ENCODE data around the gene MARK2. TPM values are rescaled to one million over a fixed set of nuclear protein-coding genes. Genes with fewer than 3 reads are reported as not detected.

MARK2 gene
- total and polyA plus RNA-seq, 10 of the 15 experiments (the other 5 are each of a cell fraction or from before 2014, with no cell fraction given): 0.19 to 29.5 (median 13.2) TPM

DNA sequence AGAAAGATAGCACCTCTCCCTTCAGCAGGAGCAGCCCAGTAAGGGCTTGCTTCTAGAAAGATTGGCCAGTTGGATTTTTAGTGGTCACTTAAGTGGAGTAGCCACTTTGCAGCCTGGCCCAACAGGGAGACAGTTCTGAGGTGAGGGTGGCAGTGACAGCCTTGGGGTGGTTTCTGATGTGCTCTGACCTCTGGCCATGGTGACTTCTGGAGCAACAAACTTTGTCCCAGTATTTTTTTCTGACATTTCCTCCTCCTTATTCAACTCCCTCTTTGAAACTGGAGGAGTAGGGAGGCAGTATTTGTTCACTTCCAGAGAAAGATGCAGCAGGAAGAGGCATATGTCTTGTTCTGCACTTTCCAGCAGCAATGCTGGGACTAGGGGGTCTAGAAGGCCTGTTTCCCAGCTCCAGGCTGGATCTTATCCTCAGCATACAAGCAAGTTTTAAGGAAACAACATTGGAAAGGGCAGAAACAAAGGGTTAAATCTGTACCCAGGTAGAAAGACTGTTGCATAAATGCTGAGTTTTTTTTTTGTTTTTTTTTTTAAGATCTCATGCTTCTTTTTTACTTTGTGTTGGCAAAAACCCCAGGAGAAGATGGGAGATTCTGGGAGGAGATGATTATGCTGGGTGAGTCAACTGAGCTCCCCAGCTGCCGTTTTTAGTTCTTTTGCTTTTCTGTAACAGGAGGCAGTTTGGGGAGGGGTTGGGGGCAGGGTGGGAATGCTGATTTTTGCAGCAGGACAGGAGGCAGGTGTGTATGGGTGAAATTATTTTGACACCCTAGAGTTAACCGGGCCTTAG, 40.9 kb downstream of the MARK2 start (continued):
- TF ChIP-seq SRF (IDR thresholded peaks at IDR 0.05; ENCODE audit: low read depth in 2 of 2, low read length in 2 of 2): no peak
- TF ChIP-seq, protein P1, sequence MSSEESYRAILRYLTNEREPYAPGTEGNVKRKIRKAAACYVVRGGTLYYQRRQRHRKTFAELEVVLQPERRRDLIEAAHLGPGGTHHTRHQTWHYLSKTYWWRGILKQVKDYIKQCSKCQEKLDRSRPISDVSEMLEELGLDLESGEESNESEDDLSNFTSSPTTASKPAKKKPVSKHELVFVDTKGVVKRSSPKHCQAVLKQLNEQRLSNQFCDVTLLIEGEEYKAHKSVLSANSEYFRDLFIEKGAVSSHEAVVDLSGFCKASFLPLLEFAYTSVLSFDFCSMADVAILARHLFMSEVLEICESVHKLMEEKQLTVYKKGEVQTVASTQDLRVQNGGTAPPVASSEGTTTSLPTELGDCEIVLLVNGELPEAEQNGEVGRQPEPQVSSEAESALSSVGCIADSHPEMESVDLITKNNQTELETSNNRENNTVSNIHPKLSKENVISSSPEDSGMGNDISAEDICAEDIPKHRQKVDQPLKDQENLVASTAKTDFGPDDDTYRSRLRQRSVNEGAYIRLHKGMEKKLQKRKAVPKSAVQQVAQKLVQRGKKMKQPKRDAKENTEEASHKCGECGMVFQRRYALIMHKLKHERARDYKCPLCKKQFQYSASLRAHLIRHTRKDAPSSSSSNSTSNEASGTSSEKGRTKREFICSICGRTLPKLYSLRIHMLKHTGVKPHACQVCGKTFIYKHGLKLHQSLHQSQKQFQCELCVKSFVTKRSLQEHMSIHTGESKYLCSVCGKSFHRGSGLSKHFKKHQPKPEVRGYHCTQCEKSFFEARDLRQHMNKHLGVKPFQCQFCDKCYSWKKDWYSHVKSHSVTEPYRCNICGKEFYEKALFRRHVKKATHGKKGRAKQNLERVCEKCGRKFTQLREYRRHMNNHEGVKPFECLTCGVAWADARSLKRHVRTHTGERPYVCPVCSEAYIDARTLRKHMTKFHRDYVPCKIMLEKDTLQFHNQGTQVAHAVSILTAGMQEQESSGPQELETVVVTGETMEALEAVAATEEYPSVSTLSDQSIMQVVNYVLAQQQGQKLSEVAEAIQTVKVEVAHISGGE (CRISPR knock-in tag; IDR thresholded peaks at IDR 0.05): no peak

DNA sequence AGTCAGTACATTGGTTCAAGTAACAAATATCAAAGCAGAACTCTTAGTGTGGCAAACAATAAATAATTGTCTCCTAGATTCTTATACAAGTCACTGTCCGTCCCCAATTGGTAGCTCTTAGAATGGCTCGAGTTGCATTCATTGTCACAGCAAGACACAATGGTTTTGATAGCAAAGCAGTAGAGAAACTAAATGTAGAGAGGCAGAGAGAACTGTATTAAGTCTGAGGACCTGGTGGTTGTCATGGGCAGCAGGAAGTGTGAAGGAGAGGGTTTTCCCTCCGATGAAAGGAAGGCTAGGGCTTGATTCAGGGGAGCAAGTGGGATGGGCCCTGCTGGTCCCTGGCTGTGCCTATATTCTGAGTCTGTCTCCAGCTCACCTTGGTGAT, 41.5 kb downstream of the MARK2 start:
- CTCF ChIA-PET: interaction anchor here (0.6 kb wide), 1 partner anchor 42 kb away, joined by 4 read pairs; no protein-coding TSS in a partner anchor
- Histone ChIP-seq H3K27ac (ENCODE audit: control insufficient read depth, insufficient read depth) (no peak overlapping the region), H3K4me1 (ENCODE audit: control insufficient read depth, insufficient read depth, low read length) (peaks cover 10% of the 10 kb centered on the region), H2AFZ (ENCODE audit: control insufficient read depth, low read depth, low read length) (no peak overlapping the region), H3K4me3 (no peak overlapping the region), H3K27me3 (replicated peaks in 1 of 2; ENCODE audit: control insufficient read depth in 2 of 2, insufficient read depth in 2 of 2, low read length in 1 of 2) (no peaks in the 10 kb centered on the region), H4K20me1 (ENCODE audit: control insufficient read depth, insufficient read depth) (peaks cover 9% of the 10 kb centered on the region), H3K79me2 (ENCODE audit: control insufficient read depth, insufficient read depth, low read length) (peaks cover 40% of the 10 kb centered on the region), H3K9ac (ENCODE audit: control insufficient read depth, insufficient read depth, low read length) (no peak overlapping the region), H3K36me3 (ENCODE audit: control insufficient read depth in 2 of 2, insufficient read depth in 2 of 2, low read length in 1 of 2) (peaks cover 10 to 21% of the 10 kb centered on the region in 2 experiments; a peak in 3 of 4 replicates), H3K9me3 (replicated peaks; ENCODE audit: control insufficient read depth, insufficient read depth, low read length) (no peaks in the 10 kb centered on the region), H3K4me2 (ENCODE audit: control insufficient read depth, insufficient read depth) (no peak overlapping the region)
- POLR2A ChIA-PET: no interaction called here
- WGBS (ENCODE audit: insufficient coverage, insufficient replicate concordance, low lambda C conversion rate, missing lambda C conversion rate): 94% methylated on average over 3 of the region's 3 CpGs
- BruUV-seq (replicated peaks): no TSS peak
- SMC1A ChIA-PET (ENCODE audit: uncharacterized antibody, unreplicated experiment): no interaction called here
- RAD21 ChIA-PET (ENCODE audit: unreplicated experiment): no interaction called here
- FAIRE-seq: no peak
- ATAC-seq: no peak
- DNase-seq (ENCODE audit: low read depth, low spot score): no peak
- in situ Hi-C loops (cut with MboI) (no loop called here), intact Hi-C loops (cut with micrococcal nuclease; ENCODE audit: unreplicated experiment) (no loop called here)
- TF ChIP-seq MYC (IDR thresholded peaks at IDR 0.05; ENCODE audit: insufficient read depth, insufficient read length, insufficient replicate concordance, low read length, severe bottlenecking) (no peak), CREB1 (IDR thresholded peaks at IDR 0.05; ENCODE audit: low read depth) (no peak), CHD2 (IDR thresholded peaks at IDR 0.05; ENCODE audit: borderline replicate concordance, low read depth, low read length) (no peak), HDAC6 (IDR thresholded peaks at IDR 0.05; ENCODE audit: unreplicated experiment) (no peak), LARP7 (IDR thresholded peaks at IDR 0.05) (no peak), TCF3 (IDR thresholded peaks at IDR 0.05; ENCODE audit: borderline replicate concordance, insufficient read depth, low read depth, low read length) (no peak), RBBP5 (conservative IDR thresholded peaks at IDR 0.05) (no peak), SP1 (IDR thresholded peaks at IDR 0.05; ENCODE audit: low read depth, low read length) (no peak), HCFC1 (IDR thresholded peaks at IDR 0.05; ENCODE audit: low read length) (no peak)
- TF ChIP-seq, protein P2, sequence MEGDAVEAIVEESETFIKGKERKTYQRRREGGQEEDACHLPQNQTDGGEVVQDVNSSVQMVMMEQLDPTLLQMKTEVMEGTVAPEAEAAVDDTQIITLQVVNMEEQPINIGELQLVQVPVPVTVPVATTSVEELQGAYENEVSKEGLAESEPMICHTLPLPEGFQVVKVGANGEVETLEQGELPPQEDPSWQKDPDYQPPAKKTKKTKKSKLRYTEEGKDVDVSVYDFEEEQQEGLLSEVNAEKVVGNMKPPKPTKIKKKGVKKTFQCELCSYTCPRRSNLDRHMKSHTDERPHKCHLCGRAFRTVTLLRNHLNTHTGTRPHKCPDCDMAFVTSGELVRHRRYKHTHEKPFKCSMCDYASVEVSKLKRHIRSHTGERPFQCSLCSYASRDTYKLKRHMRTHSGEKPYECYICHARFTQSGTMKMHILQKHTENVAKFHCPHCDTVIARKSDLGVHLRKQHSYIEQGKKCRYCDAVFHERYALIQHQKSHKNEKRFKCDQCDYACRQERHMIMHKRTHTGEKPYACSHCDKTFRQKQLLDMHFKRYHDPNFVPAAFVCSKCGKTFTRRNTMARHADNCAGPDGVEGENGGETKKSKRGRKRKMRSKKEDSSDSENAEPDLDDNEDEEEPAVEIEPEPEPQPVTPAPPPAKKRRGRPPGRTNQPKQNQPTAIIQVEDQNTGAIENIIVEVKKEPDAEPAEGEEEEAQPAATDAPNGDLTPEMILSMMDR (IDR thresholded peaks at IDR 0.05 in 2 of 3, conservative IDR thresholded peaks at IDR 0.05 in 1 of 3; ENCODE audit: control insufficient read depth in 2 of 3, extremely low read depth in 1 of 3, insufficient read depth in 1 of 3, low read depth in 3 of 3, low read length in 3 of 3): no peak

Measured in GM12878 (cell line).